Measurements from ENCODE around the gene RBM46. TPM values are rescaled to one million over a fixed set of nuclear protein-coding genes. Genes with fewer than 3 reads are reported as not detected.
A peak's percentile ranks its signal among the peaks of the same experiment; 100 is the strongest.

The RBM46 gene
- total RNA-seq, 1 donor from 2014 or later, result 0.07 TPM

DNA sequence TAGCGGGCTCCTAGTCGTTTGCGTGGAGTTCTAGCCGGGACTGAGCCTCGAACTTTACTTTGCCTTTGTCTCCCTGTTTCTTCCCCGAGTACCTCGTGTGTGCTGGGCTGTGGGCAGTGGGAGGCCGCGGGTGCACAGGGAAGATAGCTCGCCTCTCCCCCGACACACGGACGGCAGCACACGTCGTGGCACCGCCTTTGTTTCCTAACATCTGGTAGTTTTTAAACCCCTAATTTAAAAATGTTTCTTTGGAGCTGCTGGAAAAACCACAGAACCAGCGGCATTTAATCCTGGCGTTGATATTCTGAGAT lies 866 bp downstream of the RBM46 start:
- Mint-ChIP-seq H3K9me3 (no peaks in the 10 kb centered on the region), H3K27ac (no peak overlapping the region), H3K4me3 (no peak overlapping the region), H3K36me3 (no peaks in the 10 kb centered on the region), H3K27me3 (ENCODE audit: insufficient read depth, low read depth) (no peaks in the 10 kb centered on the region), H3K4me1 (no peaks in the 10 kb centered on the region)
- Histone ChIP-seq H3K4me2 (no peak overlapping the region), H2AFZ (replicated peaks) (no peak overlapping the region), H3K27ac (no peak overlapping the region), H3K9me3 (ENCODE audit: low read depth) (no peaks in the 10 kb centered on the region), H3F3A (ENCODE audit: low read depth) (no peaks in the 10 kb centered on the region), H3K9ac (no peak overlapping the region), H4K20me1 (ENCODE audit: low read depth) (no peaks in the 10 kb centered on the region), H3K4me3 (no peak overlapping the region), H3K27me3 (no peaks in the 10 kb centered on the region), H3K36me3 (no peaks in the 10 kb centered on the region), H3K79me2 (ENCODE audit: low read depth) (no peaks in the 10 kb centered on the region), H3K4me1 (no peaks in the 10 kb centered on the region)
- DNase-seq (ENCODE audit: low spot score), result no peak
- TF ChIP-seq EZH2 (IDR thresholded peaks at IDR 0.05) (no peak), EZH2phosphoT487 (IDR thresholded peaks at IDR 0.05) (no peak)
- TF ChIP-seq, protein P1, sequence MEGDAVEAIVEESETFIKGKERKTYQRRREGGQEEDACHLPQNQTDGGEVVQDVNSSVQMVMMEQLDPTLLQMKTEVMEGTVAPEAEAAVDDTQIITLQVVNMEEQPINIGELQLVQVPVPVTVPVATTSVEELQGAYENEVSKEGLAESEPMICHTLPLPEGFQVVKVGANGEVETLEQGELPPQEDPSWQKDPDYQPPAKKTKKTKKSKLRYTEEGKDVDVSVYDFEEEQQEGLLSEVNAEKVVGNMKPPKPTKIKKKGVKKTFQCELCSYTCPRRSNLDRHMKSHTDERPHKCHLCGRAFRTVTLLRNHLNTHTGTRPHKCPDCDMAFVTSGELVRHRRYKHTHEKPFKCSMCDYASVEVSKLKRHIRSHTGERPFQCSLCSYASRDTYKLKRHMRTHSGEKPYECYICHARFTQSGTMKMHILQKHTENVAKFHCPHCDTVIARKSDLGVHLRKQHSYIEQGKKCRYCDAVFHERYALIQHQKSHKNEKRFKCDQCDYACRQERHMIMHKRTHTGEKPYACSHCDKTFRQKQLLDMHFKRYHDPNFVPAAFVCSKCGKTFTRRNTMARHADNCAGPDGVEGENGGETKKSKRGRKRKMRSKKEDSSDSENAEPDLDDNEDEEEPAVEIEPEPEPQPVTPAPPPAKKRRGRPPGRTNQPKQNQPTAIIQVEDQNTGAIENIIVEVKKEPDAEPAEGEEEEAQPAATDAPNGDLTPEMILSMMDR (IDR thresholded peaks at IDR 0.05), result no peak

DNA sequence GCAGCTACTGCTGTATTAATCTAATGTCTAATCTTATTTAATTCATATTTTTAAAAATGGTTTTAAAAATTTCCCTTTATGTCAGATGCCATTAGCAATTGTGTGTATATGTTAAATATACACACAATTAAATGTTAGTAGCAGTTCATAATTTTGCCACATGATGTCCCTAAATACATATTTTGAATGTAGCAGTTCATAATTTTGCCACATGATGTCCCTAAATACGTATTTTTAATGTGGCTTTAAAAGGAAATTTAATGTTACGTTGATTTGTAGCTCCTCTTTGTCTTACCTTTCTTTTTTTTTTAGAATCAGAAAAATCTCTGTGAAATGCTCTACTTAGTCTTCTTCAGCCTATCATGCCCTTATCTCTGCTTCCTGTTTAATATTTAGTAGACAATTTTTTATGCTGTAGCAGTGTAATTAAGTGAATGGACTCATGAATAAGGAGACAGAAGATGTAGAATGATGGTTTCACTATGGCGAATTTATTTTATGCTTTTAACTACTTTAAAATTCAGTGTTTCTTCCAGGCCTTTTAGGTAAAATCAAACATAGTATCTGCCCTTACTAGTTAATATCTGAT lies 26.1 kb downstream of the RBM46 start:
- H3K4me3 Mint-ChIP-seq, result no peak overlapping the region
- no peaks in the 10 kb centered on the region for H3K79me2 ChIP-seq (ENCODE audit: low read depth)
- H3K27ac Mint-ChIP-seq, result no peak overlapping the region
- H3K9me3 Mint-ChIP-seq, result no peaks in the 10 kb centered on the region
- H3K4me1 ChIP-seq, result no peaks in the 10 kb centered on the region
- no peaks in the 10 kb centered on the region for H3K27me3 Mint-ChIP-seq (ENCODE audit: insufficient read depth, low read depth)
- H2AFZ ChIP-seq (replicated peaks), result no peak overlapping the region
- H3K4me2 ChIP-seq, result no peak overlapping the region
- no peak overlapping the region for H3K4me3 ChIP-seq
- H3K36me3 Mint-ChIP-seq, result no peaks in the 10 kb centered on the region
- H4K20me1 ChIP-seq (ENCODE audit: low read depth), result no peaks in the 10 kb centered on the region
- H3K4me1 Mint-ChIP-seq, result no peaks in the 10 kb centered on the region
- H3F3A ChIP-seq (ENCODE audit: low read depth), result no peaks in the 10 kb centered on the region
- no peaks in the 10 kb centered on the region for H3K9me3 ChIP-seq (ENCODE audit: low read depth)
- H3K27ac ChIP-seq, result no peak overlapping the region
- H3K9ac ChIP-seq, result no peak overlapping the region
- H3K27me3 ChIP-seq, result no peaks in the 10 kb centered on the region
- TF ChIP-seq, protein P1 (IDR thresholded peaks at IDR 0.05), result peak; percentile 47
- TF ChIP-seq EZH2phosphoT487 (IDR thresholded peaks at IDR 0.05), result no peak
- H3K36me3 ChIP-seq, result no peaks in the 10 kb centered on the region
- DNase-seq (ENCODE audit: low spot score), result peak; percentile 4

DNA sequence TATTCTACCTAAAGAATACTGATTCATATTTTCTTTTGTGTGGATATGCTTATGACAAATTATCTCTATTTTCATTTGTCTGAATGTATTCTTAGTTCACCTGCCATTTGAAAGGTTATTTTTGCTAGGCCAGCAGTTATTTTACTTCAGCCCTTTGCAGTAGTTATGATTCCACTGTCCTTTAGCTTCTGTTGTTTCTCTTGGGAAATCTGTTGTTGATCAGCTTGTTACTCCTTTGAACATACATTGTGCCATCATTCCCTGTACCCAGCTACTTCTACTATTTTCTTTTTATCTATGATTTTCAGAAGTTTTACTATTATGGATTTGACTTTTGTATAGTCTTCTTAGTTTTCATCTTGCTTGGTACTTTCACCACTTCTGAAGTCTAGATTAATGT lies 37.2 kb downstream of the RBM46 start:
- Histone ChIP-seq H3K4me3 (no peak overlapping the region), H3K4me2 (no peak overlapping the region), H3F3A (ENCODE audit: low read depth) (no peaks in the 10 kb centered on the region), H3K27ac (no peak overlapping the region), H3K9ac (no peak overlapping the region), H3K9me3 (ENCODE audit: low read depth) (peaks cover 4% of the 10 kb centered on the region), H2AFZ (replicated peaks) (no peak overlapping the region), H4K20me1 (ENCODE audit: low read depth) (no peaks in the 10 kb centered on the region), H3K79me2 (ENCODE audit: low read depth) (no peaks in the 10 kb centered on the region), H3K27me3 (no peaks in the 10 kb centered on the region), H3K36me3 (peaks cover 3% of the 10 kb centered on the region), H3K4me1 (no peaks in the 10 kb centered on the region)
- no peak overlapping the region for H3K4me3 Mint-ChIP-seq
- no peak overlapping the region for H3K27ac Mint-ChIP-seq
- H3K9me3 Mint-ChIP-seq, result peaks cover 6% of the 10 kb centered on the region
- H3K36me3 Mint-ChIP-seq, result no peaks in the 10 kb centered on the region
- no peak for DNase-seq (ENCODE audit: low spot score)
- no peaks in the 10 kb centered on the region for H3K4me1 Mint-ChIP-seq
- no peaks in the 10 kb centered on the region for H3K27me3 Mint-ChIP-seq (ENCODE audit: insufficient read depth, low read depth)
- no peak for TF ChIP-seq EZH2phosphoT487 (IDR thresholded peaks at IDR 0.05)
- TF ChIP-seq EZH2 (IDR thresholded peaks at IDR 0.05), result no peak
- TF ChIP-seq, protein P1 (IDR thresholded peaks at IDR 0.05), result no peak
